Jurkat, Clone E6-1 (cell line): ENCODE results near the gene RBBP4.
"Not testable (repeated sequence)": the region's sequence is repeated elsewhere in the genome, so short reads cannot be mapped to it uniquely, and the experiment has no call there.

ENCODE experiments used
- DNase-seq: peaks from one replicate; pipeline ENCODE4 v3.0.0-alpha.2; 2011; ENCODE audit warnings: low read depth, low spot score
- H3K4me3 ChIP-seq: 2 replicates; pipeline ENCODE4 v1.5.1; 2011; ENCODE audit warnings: mild to moderate bottlenecking, low read length, control low read depth, moderate library complexity

Gene RBBP4

GRCh38 chr1:32711221-32711620 lies 60.2 kb downstream of the RBBP4 start:
- not testable (repeated sequence) for DNase-seq, H3K4me3 ChIP-seq

GRCh38 chr1:32713081-32713480 lies 62.1 kb downstream of the RBBP4 start:
- no peak for DNase-seq
- no peak overlapping the region for H3K4me3 ChIP-seq

- DNase-seq: no peak
- no peak overlapping the region for H3K4me3 ChIP-seq
Measured at GRCh38 chr1:32714277-32714676, 63.3 kb downstream of the RBBP4 start.

- no peak overlapping the region for H3K4me3 ChIP-seq
- no peak for DNase-seq
Measured at GRCh38 chr1:32715901-32716311, 64.9 kb downstream of the RBBP4 start.

GRCh38 chr1:32716312-32717148 lies 65.5 kb downstream of the RBBP4 start:
- DNase-seq: peak; percentile 69
- H3K4me3 ChIP-seq: peak overlapping the region; percentile 9; the same call in 1 of the 2 replicates

- no peak overlapping the region for H3K4me3 ChIP-seq
- no peak for DNase-seq
Measured at GRCh38 chr1:32717503-32717902, 66.5 kb downstream of the RBBP4 start.

GRCh38 chr1:32718036-32718435 lies 67.0 kb downstream of the RBBP4 start:
- no peak overlapping the region for H3K4me3 ChIP-seq
- DNase-seq: no peak

- no peak overlapping the region for H3K4me3 ChIP-seq
Measured at GRCh38 chr1:32718527-32718926, 67.5 kb downstream of the RBBP4 start.

GRCh38 chr1:32719681-32720275 lies 68.8 kb downstream of the RBBP4 start:
- no peak overlapping the region for H3K4me3 ChIP-seq
- no peak for DNase-seq

More at GRCh38 chr1:32718527-32718926, 67.5 kb downstream of the RBBP4 start:
- no peak for DNase-seq

GRCh38 chr1:32724678-32725614 lies 73.9 kb downstream of the RBBP4 start:
- no peak overlapping the region for H3K4me3 ChIP-seq
- peak; percentile 66 for DNase-seq

GRCh38 chr1:32725615-32725982 lies 74.6 kb downstream of the RBBP4 start:
- no peak overlapping the region for H3K4me3 ChIP-seq
- no peak for DNase-seq

- no peak for DNase-seq
- no peak overlapping the region for H3K4me3 ChIP-seq
Measured at GRCh38 chr1:32727876-32728275, 76.9 kb downstream of the RBBP4 start.

- H3K4me3 ChIP-seq: no peak overlapping the region
- DNase-seq: no peak
Measured at GRCh38 chr1:32728413-32729077, 77.5 kb downstream of the RBBP4 start.

- DNase-seq: no peak
- H3K4me3 ChIP-seq: no peak overlapping the region
Measured at GRCh38 chr1:32729254-32730046, 78.4 kb downstream of the RBBP4 start.

- DNase-seq: no peak
- no peak overlapping the region for H3K4me3 ChIP-seq
Measured at GRCh38 chr1:32733582-32734321, 82.7 kb downstream of the RBBP4 start.
